SK-N-SH (cell line): ENCODE measurements around the gene MARS1. TPM values are rescaled to one million over a fixed set of nuclear protein-coding genes. Genes with fewer than 3 reads are reported as not detected.

ENCODE experiments used
- CTCF ChIA-PET: fragments of 300-600, 350-600 bp; formaldehyde crosslinking; extraction: SDS; loops from one replicate; lab custom pipeline; 2021; lab: Yijun Ruan, JAX
- POLR2A ChIA-PET: fragments of 350-600 bp; sonication (Branson Sonifier 250); formaldehyde crosslinking; extraction: SDS; loops from one replicate; lab custom pipeline; 2020; ENCODE audit warnings: antibody characterized with exemption, inconsistent platforms; lab: Yijun Ruan, JAX
- DNase-seq: peaks from one replicate; pipeline ENCODE4 v3.0.0; 2012
- H2AFZ ChIP-seq: fragments of 200-600 bp; sonication (generic); 2 replicates; pipeline ENCODE4 v1.8.1; 2016; ENCODE audit warnings: antibody characterized with exemption, mild to moderate bottlenecking, low read depth
- H3F3A ChIP-seq: fragments of 200-600 bp; sonication (generic); replicated peaks from 2 replicates; pipeline ENCODE3; 2016; ENCODE audit warnings: antibody characterized with exemption, mild to moderate bottlenecking; ENCODE audit not compliant: insufficient read depth
- H3K27ac ChIP-seq, 2 experiments: fragments of 200-500 bp in 1 of 2; fragments of 200-600 bp in 1 of 2; sonication (Bioruptor generic) in 1 of 2; sonication (generic), shearing (Covaris generic) in 1 of 2; 2 replicates each; pipeline versions ENCODE4 v1.5.1 to v1.6.1; 2014 to 2016; ENCODE audit warnings: low read depth in 2 of 2, inconsistent platforms in 1 of 2, low read length in 1 of 2, mild to moderate bottlenecking in 1 of 2, mixed read lengths in 1 of 2
- H3K27me3 ChIP-seq: fragments of 200-600 bp; sonication (generic), shearing (Covaris generic); 2 replicates; pipeline ENCODE4 v1.6.1; 2016; ENCODE audit warnings: mixed run types; ENCODE audit not compliant: insufficient read depth
- H3K36me3 ChIP-seq, 2 experiments: fragments of 200-500 bp in 1 of 2; fragments of 200-600 bp in 1 of 2; sonication (Bioruptor generic) in 1 of 2; sonication (generic) in 1 of 2; replicated peaks in 1 of 2; 2 replicates each; pipeline versions ENCODE3 to v1.5.1; 2014 to 2016; ENCODE audit warnings: low read length in 1 of 2, mild to moderate bottlenecking in 1 of 2; ENCODE audit not compliant: insufficient read depth in 2 of 2, control insufficient read depth in 1 of 2
- H3K4me1 ChIP-seq, 2 experiments: fragments of 200-500 bp in 1 of 2; fragments of 200-600 bp in 1 of 2; sonication (Bioruptor generic) in 1 of 2; sonication (generic), shearing (Covaris generic) in 1 of 2; 2 replicates each; pipeline versions ENCODE4 v1.5.1 to v1.6.1; 2014 to 2016; ENCODE audit warnings: low read depth in 1 of 2, low read length in 1 of 2, mixed run types in 1 of 2; ENCODE audit not compliant: insufficient read depth in 2 of 2, control insufficient read depth in 1 of 2
- H3K4me2 ChIP-seq: fragments of 200-600 bp; sonication (generic), shearing (Covaris generic); 2 replicates; pipeline ENCODE4 v1.6.1; 2017; ENCODE audit warnings: mixed run types
- H3K4me3 ChIP-seq, 2 experiments: fragments of 200-500 bp in 1 of 2; fragments of 200-600 bp in 1 of 2; sonication (Bioruptor generic) in 1 of 2; sonication (generic), shearing (Covaris generic) in 1 of 2; 2 replicates each; pipeline versions ENCODE4 v1.5.1 to v1.8.1; 2014 to 2016; ENCODE audit warnings: low read depth in 2 of 2, inconsistent platforms in 1 of 2, low read length in 1 of 2, mild to moderate bottlenecking in 1 of 2, mixed read lengths in 1 of 2, moderate library complexity in 1 of 2
- H3K79me2 ChIP-seq: fragments of 200-600 bp; sonication (generic); 2 replicates; pipeline ENCODE4 v1.8.1; 2017; ENCODE audit warnings: mild to moderate bottlenecking; ENCODE audit not compliant: insufficient read depth
- H3K9ac ChIP-seq: fragments of 200-600 bp; sonication (generic); 2 replicates; pipeline ENCODE4 v1.6.1; 2017; ENCODE audit warnings: mixed run types
- H3K9me2 ChIP-seq: fragments of 200-600 bp; sonication (generic); 2 replicates; pipeline ENCODE4 v1.6.1; 2017; ENCODE audit warnings: mixed run types
- H3K9me3 ChIP-seq: fragments of 200-600 bp; sonication (generic); 2 replicates; pipeline ENCODE4 v1.6.1; 2017; ENCODE audit warnings: mixed run types, mild to moderate bottlenecking, moderate library complexity
- H4K20me1 ChIP-seq: fragments of 200-600 bp; sonication (generic); 2 replicates; pipeline ENCODE4 v1.6.1; 2017; ENCODE audit warnings: mild to moderate bottlenecking, mixed run types; ENCODE audit not compliant: insufficient read depth
- CTCF ChIP-seq: fragments of 200-600 bp; sonication (generic); IDR thresholded peaks from 2 replicates; pipeline ENCODE4 v1.6.1; 2017; ENCODE audit warnings: antibody characterized with exemption, mild to moderate bottlenecking, moderate library complexity
- EP300 ChIP-seq, 2 experiments: IDR thresholded peaks; 2 replicates each; pipeline versions ENCODE4 v1.4.0 to v1.6.1; 2012; ENCODE audit warnings: borderline replicate concordance in 1 of 2, low read depth in 1 of 2, low read length in 1 of 2
- FOSL2 ChIP-seq: IDR thresholded peaks from 2 replicates; pipeline ENCODE4 v1.4.0; 2012; ENCODE audit warnings: low read depth, mild to moderate bottlenecking, moderate library complexity, borderline replicate concordance
- MAX ChIP-seq: IDR thresholded peaks from 2 replicates; pipeline ENCODE4 v1.4.0; 2012; ENCODE audit warnings: low read depth
- MEF2A ChIP-seq: IDR thresholded peaks from 2 replicates; pipeline ENCODE4 v1.4.0; 2012; ENCODE audit warnings: low read depth, borderline replicate concordance
- NFIC ChIP-seq: IDR thresholded peaks from 2 replicates; pipeline ENCODE4 v1.4.0; 2012; ENCODE audit warnings: borderline replicate concordance
- NRF1 ChIP-seq: IDR thresholded peaks from 2 replicates; pipeline ENCODE4 v1.6.1; 2012; ENCODE audit warnings: low read depth, mild to moderate bottlenecking, low read length
- PBX3 ChIP-seq: IDR thresholded peaks from 2 replicates; pipeline ENCODE4; 2012
- POLR2AphosphoS5 ChIP-seq: IDR thresholded peaks from 2 replicates; pipeline ENCODE4 v1.6.1; 2012; ENCODE audit warnings: low read depth, low read length
- RCOR1 ChIP-seq: fragments of 150-350 bp; IDR thresholded peaks from 2 replicates; pipeline ENCODE4 v1.6.1; 2017; ENCODE audit warnings: antibody characterized with exemption, low read length
- RFX5 ChIP-seq: IDR thresholded peaks from 2 replicates; pipeline ENCODE4 v1.6.1; 2012; ENCODE audit warnings: mild to moderate bottlenecking, improper control_type of control experiment, low read length
- RXRA ChIP-seq: IDR thresholded peaks from 2 replicates; pipeline ENCODE4 v1.4.0; 2012; ENCODE audit warnings: low read depth, mild to moderate bottlenecking, borderline replicate concordance
- TCF12 ChIP-seq: IDR thresholded peaks from 2 replicates; pipeline ENCODE4 v1.4.0; 2012
- TEAD4 ChIP-seq: IDR thresholded peaks from 2 replicates; pipeline ENCODE4 v1.4.0; 2012; ENCODE audit warnings: mild to moderate bottlenecking, borderline replicate concordance; ENCODE audit not compliant: insufficient read depth
- YY1 ChIP-seq: IDR thresholded peaks from 2 replicates; pipeline ENCODE4 v1.4.0; 2012; ENCODE audit warnings: low read depth, mild to moderate bottlenecking
- WGBS: methylation state at CpG from one replicate; pipeline ENCODE4 v1.1.6; 2017; ENCODE audit warnings: low lambda C conversion rate; 5-methylcytosine and 5-hydroxymethylcytosine counted together
- polyA plus RNA-seq, 3 experiments: library from polyadenylated mRNA; depleted of rRNA; stranded (reverse); fragments of >200 nt; gene quantifications; 2 replicates each; pipeline ENCODE4 v1.2.3, GENCODE V29; 2012

The MARS1 gene
- polyA plus RNA-seq, 1 of the 3 experiments (the other 2 are of a cell fraction), result 158 TPM

- no peak for TF ChIP-seq CTCF
These were observed 44.0 kb downstream of the MARS1 start (continued) for GRCh38 chr12:57531836-57532235.

GRCh38 chr12:57533108-57533507 lies 45.2 kb downstream of the MARS1 start:
- DNase-seq, result no peak
- Histone ChIP-seq H3K79me2 (peaks cover 6% of the 10 kb centered on the region; the same call in 1 of the 2 replicates), H3K4me3 (no peak overlapping the region), H3K9ac (no peak overlapping the region), H3K27ac (no peak overlapping the region), H3K36me3 (peaks cover 52 to 90% of the 10 kb centered on the region in 2 experiments), H3K9me3 (no peaks in the 10 kb centered on the region), H3K9me2 (no peaks in the 10 kb centered on the region), H4K20me1 (no peaks in the 10 kb centered on the region), H3K4me2 (no peak overlapping the region), H2AFZ (no peak overlapping the region), H3K4me1 (no peaks in the 10 kb centered on the region), H3F3A (peaks cover 15% of the 10 kb centered on the region), H3K27me3 (no peaks in the 10 kb centered on the region)
- POLR2A ChIA-PET, result interaction anchor here (0.7 to 2.8 kb wide), 5 partner anchors 9 to 269 kb away, joined by 3 to 11 read pairs (median 5); partner anchors contain the start of gene DDIT3
- 97% methylated on average over 8 of the region's 8 CpGs for WGBS
- CTCF ChIA-PET, result interaction anchor here (1.0 to 2.7 kb wide), 5 partner anchors 9 to 360 kb away, joined by 3 to 9 read pairs (median 5); partner anchors contain the start of gene B4GALNT1
- TF ChIP-seq YY1 (no peak), CTCF (no peak)

GRCh38 chr12:57534250-57534649 lies 46.4 kb downstream of the MARS1 start:
- Histone ChIP-seq H4K20me1 (no peaks in the 10 kb centered on the region), H3K79me2 (peaks cover 13% of the 10 kb centered on the region), H3F3A (peaks cover 15% of the 10 kb centered on the region), H3K36me3 (peaks cover 63 to 91% of the 10 kb centered on the region in 2 experiments), H3K9ac (no peak overlapping the region), H3K4me3 (no peak overlapping the region), H3K9me3 (no peaks in the 10 kb centered on the region), H3K27ac (no peak overlapping the region), H3K9me2 (no peaks in the 10 kb centered on the region), H3K4me1 (no peaks in the 10 kb centered on the region), H2AFZ (no peak overlapping the region), H3K4me2 (no peak overlapping the region), H3K27me3 (no peaks in the 10 kb centered on the region)
- WGBS, result 97% methylated on average over 5 of the region's 5 CpGs
- DNase-seq, result no peak
- no peak for TF ChIP-seq POLR2AphosphoS5
- no peak for TF ChIP-seq NFIC
- no peak for TF ChIP-seq TEAD4
- no peak for TF ChIP-seq RCOR1
- TF ChIP-seq YY1, result no peak
- TF ChIP-seq MAX, result no peak
- TF ChIP-seq MEF2A, result no peak
- TF ChIP-seq PBX3, result no peak
- no peak for TF ChIP-seq RXRA
- no peak for TF ChIP-seq FOSL2
- TF ChIP-seq TCF12, result no peak
- TF ChIP-seq EP300 (IDR thresholded peaks at IDR 0.05; ENCODE audit: borderline replicate concordance in 1 of 2, low read depth in 1 of 2, low read length in 1 of 2), result no peak
- TF ChIP-seq NRF1, result no peak
- no peak for TF ChIP-seq RFX5
- POLR2A ChIA-PET, result interaction anchor here (0.7 to 1.2 kb wide), 2 partner anchors 9 to 14 kb away, joined by 3 to 4 read pairs; partner anchors contain the start of gene DDIT3
- CTCF ChIA-PET, result interaction anchor here (0.6 to 2.7 kb wide), 6 partner anchors 10 to 232 kb away, joined by 3 to 11 read pairs (median 4); no protein-coding TSS in a partner anchor
